B cell (primary cell): ENCODE results near the gene COL25A1.

Source experiments
- EZH2 ChIP-seq: IDR thresholded peaks from 2 replicates; pipeline ENCODE4 v1.6.1; 2012; ENCODE audit warnings: borderline replicate concordance, low read depth, mild to moderate bottlenecking, moderate library complexity, low read length; ENCODE audit not compliant: insufficient read depth, poor library complexity, severe bottlenecking
- TF ChIP-seq, protein P1 (sequence below): fragments of 200-600 bp; IDR thresholded peaks from one replicate; pipeline ENCODE4 v1.8.0; 2022; ENCODE audit warnings: antibody characterized with exemption, mild to moderate bottlenecking

DNA sequence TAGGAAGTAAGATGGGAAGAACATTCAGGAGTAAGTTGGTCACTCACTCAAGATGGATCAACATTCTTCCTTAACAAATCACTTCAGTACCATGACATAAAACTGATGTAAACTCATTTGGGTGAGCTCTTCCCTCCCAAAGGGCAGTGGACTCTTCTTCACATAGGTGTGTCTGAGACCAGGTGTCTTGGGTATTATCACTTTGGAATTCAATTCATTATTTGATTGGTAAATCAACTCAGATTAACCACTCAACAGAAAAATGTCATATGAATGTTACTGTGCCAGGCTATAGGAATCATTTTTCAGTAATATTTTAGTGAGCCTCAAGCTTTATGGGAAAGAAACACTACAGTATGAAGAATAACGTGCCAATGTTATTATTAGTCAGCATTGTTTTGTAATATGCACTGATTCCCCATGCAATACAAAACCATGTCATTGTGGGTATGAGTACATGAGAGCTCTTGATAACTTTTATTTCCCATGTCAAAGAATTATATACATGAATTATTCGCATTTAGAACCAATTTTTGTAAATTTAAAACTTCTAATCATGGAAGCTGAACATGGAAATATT is 481.0 kb downstream of the COL25A1 start:
- TF ChIP-seq, protein P1, sequence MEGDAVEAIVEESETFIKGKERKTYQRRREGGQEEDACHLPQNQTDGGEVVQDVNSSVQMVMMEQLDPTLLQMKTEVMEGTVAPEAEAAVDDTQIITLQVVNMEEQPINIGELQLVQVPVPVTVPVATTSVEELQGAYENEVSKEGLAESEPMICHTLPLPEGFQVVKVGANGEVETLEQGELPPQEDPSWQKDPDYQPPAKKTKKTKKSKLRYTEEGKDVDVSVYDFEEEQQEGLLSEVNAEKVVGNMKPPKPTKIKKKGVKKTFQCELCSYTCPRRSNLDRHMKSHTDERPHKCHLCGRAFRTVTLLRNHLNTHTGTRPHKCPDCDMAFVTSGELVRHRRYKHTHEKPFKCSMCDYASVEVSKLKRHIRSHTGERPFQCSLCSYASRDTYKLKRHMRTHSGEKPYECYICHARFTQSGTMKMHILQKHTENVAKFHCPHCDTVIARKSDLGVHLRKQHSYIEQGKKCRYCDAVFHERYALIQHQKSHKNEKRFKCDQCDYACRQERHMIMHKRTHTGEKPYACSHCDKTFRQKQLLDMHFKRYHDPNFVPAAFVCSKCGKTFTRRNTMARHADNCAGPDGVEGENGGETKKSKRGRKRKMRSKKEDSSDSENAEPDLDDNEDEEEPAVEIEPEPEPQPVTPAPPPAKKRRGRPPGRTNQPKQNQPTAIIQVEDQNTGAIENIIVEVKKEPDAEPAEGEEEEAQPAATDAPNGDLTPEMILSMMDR, result no peak
- TF ChIP-seq EZH2, result no peak
